Nephron (organoid): ENCODE data around the gene LRP5.

Source experiments
- H3K27ac Mint-ChIP-seq, 3 experiments: 2 replicates each; pipeline ENCODE4 v1.8.0; 2020; ENCODE audit warnings: mixed read lengths in 3 of 3, mild to moderate bottlenecking in 2 of 3, moderate library complexity in 1 of 3
- H3K27me3 Mint-ChIP-seq: 2 replicates; pipeline ENCODE4 v1.8.0; 2021; ENCODE audit warnings: low read depth, mild to moderate bottlenecking, moderate library complexity, mixed read lengths
- H3K36me3 Mint-ChIP-seq: 2 replicates; pipeline ENCODE4 v1.8.0; 2020; ENCODE audit warnings: low read depth, mixed read lengths
- H3K4me1 Mint-ChIP-seq: 2 replicates; pipeline ENCODE4 v1.8.0; 2020; ENCODE audit warnings: mixed read lengths
- H3K4me3 Mint-ChIP-seq, 3 experiments: 2 replicates each; pipeline ENCODE4 v1.8.0; 2020; ENCODE audit warnings: mild to moderate bottlenecking in 3 of 3, mixed read lengths in 3 of 3, moderate library complexity in 2 of 3
- H3K9me3 Mint-ChIP-seq: 2 replicates; pipeline ENCODE4 v1.8.0; 2020; ENCODE audit warnings: mixed read lengths
- TF ChIP-seq, protein P1 (sequence below), 3 experiments: fragments of 200-600 bp; sonication (generic); IDR thresholded peaks; one replicate each; pipeline ENCODE4 v1.5.0; 2021; ENCODE audit warnings: antibody characterized with exemption in 3 of 3; ENCODE audit not compliant: unreplicated experiment in 3 of 3

The LRP5 gene

DNA sequence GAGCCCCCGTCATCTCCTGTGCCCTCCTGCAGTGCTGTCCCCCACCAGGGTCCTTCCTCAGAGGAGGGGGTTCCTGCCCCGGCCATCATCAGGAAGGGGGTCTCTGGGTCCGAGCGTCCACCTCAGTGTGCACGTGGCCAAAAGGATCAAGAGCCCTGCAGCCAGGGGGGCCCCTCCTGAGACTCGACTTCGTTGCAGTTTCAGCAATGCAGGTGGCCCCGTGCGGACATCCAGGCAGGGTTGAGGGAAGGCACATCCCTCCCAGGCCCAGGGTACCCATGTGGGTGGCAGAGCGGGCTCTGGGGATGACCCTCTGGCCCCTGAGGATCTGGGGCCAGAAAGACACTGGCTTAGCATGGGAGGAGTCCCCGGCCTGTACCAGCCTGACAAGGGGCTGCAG, 41.3 kb downstream of the LRP5 start:
- TF ChIP-seq, protein P1, sequence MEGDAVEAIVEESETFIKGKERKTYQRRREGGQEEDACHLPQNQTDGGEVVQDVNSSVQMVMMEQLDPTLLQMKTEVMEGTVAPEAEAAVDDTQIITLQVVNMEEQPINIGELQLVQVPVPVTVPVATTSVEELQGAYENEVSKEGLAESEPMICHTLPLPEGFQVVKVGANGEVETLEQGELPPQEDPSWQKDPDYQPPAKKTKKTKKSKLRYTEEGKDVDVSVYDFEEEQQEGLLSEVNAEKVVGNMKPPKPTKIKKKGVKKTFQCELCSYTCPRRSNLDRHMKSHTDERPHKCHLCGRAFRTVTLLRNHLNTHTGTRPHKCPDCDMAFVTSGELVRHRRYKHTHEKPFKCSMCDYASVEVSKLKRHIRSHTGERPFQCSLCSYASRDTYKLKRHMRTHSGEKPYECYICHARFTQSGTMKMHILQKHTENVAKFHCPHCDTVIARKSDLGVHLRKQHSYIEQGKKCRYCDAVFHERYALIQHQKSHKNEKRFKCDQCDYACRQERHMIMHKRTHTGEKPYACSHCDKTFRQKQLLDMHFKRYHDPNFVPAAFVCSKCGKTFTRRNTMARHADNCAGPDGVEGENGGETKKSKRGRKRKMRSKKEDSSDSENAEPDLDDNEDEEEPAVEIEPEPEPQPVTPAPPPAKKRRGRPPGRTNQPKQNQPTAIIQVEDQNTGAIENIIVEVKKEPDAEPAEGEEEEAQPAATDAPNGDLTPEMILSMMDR (IDR thresholded peaks at IDR 0.05; ENCODE audit: unreplicated experiment in 3 of 3), result no peak
- Mint-ChIP-seq H3K9me3 (no peaks in the 10 kb centered on the region), H3K36me3 (peaks cover 45% of the 10 kb centered on the region), H3K27me3 (no peaks in the 10 kb centered on the region), H3K4me3 (no peak overlapping the region), H3K4me1 (peaks cover 35% of the 10 kb centered on the region), H3K27ac (peak overlapping the region in 1 of 3 experiments; percentile 73)

DNA sequence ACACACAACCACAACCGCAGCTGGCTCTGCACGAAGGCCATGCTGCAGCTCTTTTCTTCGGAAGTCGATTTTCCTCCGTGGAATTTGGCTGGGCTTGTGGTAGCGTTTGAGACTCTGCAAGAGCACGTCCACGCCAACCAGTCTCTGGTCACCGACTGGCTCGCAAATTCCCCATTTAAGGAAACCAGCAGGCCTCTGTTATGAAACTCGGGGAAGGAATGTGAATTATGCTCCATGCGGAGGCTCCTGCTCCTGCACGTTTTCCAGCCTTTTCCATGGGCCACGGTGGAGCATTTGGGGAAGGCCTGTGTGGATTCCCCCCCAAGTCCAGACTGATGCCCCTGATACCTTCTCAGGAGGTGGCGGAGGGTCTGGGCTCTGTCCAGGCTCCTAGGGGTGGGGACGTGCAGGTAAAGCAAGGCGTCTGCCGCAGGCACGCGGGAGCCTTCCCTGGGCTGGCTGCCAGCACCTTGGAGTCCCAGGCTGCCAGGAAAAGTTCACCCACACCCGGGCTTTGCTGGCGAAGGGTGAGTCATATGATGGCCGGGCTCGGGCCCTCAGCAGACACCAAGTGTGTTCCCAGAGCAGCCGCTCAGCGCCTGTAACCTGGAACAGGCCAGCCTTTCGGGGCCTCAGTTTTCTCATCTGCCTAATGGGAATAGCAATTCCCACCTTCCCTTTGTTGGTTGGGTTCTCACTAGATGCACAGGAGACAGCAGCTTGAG, 41.9 kb downstream of the LRP5 start:
- H3K27me3 Mint-ChIP-seq, result no peaks in the 10 kb centered on the region
- peaks cover 51% of the 10 kb centered on the region for H3K36me3 Mint-ChIP-seq
- H3K4me1 Mint-ChIP-seq, result peaks cover 35% of the 10 kb centered on the region
- H3K9me3 Mint-ChIP-seq, result peaks cover 2% of the 10 kb centered on the region
- peak overlapping the region in 2 of 3 experiments; percentile 73 to 86 for H3K27ac Mint-ChIP-seq
- TF ChIP-seq, protein P1 (IDR thresholded peaks at IDR 0.05; ENCODE audit: unreplicated experiment in 3 of 3), result no peak
- no peak overlapping the region for H3K4me3 Mint-ChIP-seq

DNA sequence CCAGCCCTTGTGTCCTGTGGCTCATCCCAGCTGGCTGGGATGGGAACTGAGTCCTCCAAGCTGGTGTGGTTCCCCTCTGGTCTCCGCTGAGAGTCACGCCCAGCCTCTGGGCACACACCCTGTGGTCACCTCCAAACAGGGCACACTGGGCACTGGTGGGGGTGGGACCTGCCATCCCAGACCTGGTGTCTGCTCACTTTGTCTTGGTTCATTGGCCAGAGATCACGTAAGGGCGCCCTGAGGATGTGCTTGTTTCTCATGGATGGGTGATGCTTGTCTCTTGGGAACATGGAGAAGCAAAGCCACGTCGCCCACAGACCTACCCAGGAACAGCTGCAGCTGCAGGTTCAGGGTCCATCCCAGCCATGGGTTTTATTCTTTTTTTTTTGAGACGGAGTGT, 43.1 kb downstream of the LRP5 start:
- H3K4me3 Mint-ChIP-seq, result no peak overlapping the region
- peaks cover 34% of the 10 kb centered on the region for H3K4me1 Mint-ChIP-seq

DNA sequence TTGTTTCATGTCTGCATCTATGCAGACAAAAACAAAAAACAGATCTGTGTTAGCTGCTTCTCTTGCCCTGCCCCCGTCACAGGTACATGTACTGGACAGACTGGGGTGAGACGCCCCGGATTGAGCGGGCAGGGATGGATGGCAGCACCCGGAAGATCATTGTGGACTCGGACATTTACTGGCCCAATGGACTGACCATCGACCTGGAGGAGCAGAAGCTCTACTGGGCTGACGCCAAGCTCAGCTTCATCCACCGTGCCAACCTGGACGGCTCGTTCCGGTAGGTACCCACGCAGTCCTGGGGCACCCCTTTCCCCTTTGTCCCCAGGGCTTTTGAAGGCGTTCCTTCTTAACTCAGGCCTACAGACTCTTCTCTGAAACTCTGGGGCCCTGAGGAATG, 45.2 kb downstream of the LRP5 start:
- Mint-ChIP-seq H3K27ac (no peak overlapping the region), H3K9me3 (peaks cover 3% of the 10 kb centered on the region), H3K4me3 (no peak overlapping the region), H3K4me1 (peaks cover 17% of the 10 kb centered on the region), H3K27me3 (no peaks in the 10 kb centered on the region), H3K36me3 (peaks cover 58% of the 10 kb centered on the region)
- TF ChIP-seq, protein P1 (IDR thresholded peaks at IDR 0.05; ENCODE audit: unreplicated experiment in 3 of 3), result no peak

More for the DNA sequence above, 43.1 kb downstream of the LRP5 start:
- TF ChIP-seq, protein P1 (IDR thresholded peaks at IDR 0.05; ENCODE audit: unreplicated experiment in 3 of 3), result no peak
- H3K27me3 Mint-ChIP-seq, result no peaks in the 10 kb centered on the region
- H3K36me3 Mint-ChIP-seq, result peaks cover 60% of the 10 kb centered on the region
- H3K27ac Mint-ChIP-seq, result no peak overlapping the region
- peaks cover 3% of the 10 kb centered on the region for H3K9me3 Mint-ChIP-seq

DNA sequence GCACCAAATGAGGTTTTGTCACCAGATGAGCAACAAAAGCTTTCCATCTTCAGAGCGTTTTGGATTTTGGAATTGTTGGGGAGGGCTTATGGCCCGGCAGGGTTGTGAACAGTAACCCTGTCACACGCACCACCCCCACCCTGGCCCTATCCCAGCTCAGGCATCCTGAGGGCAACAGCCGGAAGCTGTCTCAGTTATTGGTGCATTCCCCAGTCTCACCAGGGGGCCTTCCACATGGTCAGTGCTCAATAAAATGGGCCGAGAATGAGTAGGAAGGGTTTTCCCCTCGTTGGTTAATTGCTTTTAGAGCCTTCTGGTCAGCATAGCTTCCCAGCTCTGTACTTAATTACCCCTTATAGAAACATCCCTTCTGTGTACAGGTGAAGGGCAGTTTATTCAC, 46.0 kb downstream of the LRP5 start:
- Mint-ChIP-seq H3K9me3 (peaks cover 3% of the 10 kb centered on the region), H3K4me3 (no peak overlapping the region), H3K27me3 (no peaks in the 10 kb centered on the region), H3K27ac (no peak overlapping the region), H3K4me1 (peaks cover 15% of the 10 kb centered on the region), H3K36me3 (peaks cover 57% of the 10 kb centered on the region)
- TF ChIP-seq, protein P1 (IDR thresholded peaks at IDR 0.05; ENCODE audit: unreplicated experiment in 3 of 3), result no peak

DNA sequence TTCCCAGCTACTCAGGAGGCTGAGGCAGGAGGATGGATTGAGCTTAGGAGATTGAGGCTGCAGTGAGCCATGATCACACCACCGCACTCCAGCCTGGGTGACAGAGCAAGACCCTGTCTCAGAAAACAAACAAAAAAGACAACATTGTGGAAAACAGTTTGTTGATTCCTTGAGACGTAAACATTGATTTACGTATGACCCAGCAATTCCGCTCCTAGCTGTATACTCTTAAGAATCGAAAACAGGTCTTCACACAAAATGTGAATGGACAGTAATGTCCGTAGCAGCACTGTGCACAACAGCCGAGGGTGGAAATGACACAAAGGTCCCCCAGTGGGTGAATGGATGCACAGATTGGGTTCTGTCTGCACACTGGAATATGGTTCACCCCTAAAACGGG, 49.3 kb downstream of the LRP5 start:
- Mint-ChIP-seq H3K27ac (no peak overlapping the region), H3K36me3 (peaks cover 62% of the 10 kb centered on the region), H3K27me3 (no peaks in the 10 kb centered on the region), H3K4me3 (no peak overlapping the region), H3K9me3 (peaks cover 3% of the 10 kb centered on the region), H3K4me1 (peaks cover 12% of the 10 kb centered on the region)
- TF ChIP-seq, protein P1 (IDR thresholded peaks at IDR 0.05; ENCODE audit: unreplicated experiment in 3 of 3), result no peak
